GM19395 (cell line): ENCODE data around the gene MYLK2.

ENCODE experiments used
- ATAC-seq: cut with Tn5 transposase; IDR thresholded peaks from one replicate; pipeline ENCODE4 v1.9.1; 2021; ENCODE audit warnings: mild to moderate bottlenecking, moderate library complexity; ENCODE audit not compliant: unreplicated experiment

The MYLK2 gene

DNA sequence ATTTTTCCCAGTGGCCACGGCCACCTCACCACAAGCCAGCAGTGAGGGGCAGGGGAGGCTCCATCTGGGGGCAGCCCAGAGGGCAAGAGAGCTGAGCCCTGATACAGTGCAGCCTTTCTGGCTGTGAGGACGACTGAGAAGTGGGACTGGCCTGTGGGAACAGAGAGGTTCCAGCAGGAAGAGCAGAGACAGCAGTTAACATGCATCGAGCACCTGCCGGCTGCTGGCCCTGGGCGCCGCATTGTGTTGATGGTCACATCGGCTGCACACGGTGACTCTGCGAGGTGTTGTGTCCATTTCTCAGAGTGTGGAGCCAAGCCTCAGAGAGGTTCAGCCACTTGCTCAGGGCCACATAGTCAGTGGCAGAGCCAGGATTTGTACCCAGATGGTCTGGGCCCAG, 16.4 kb downstream of the MYLK2 start:
- ATAC-seq: peak; percentile 24

DNA sequence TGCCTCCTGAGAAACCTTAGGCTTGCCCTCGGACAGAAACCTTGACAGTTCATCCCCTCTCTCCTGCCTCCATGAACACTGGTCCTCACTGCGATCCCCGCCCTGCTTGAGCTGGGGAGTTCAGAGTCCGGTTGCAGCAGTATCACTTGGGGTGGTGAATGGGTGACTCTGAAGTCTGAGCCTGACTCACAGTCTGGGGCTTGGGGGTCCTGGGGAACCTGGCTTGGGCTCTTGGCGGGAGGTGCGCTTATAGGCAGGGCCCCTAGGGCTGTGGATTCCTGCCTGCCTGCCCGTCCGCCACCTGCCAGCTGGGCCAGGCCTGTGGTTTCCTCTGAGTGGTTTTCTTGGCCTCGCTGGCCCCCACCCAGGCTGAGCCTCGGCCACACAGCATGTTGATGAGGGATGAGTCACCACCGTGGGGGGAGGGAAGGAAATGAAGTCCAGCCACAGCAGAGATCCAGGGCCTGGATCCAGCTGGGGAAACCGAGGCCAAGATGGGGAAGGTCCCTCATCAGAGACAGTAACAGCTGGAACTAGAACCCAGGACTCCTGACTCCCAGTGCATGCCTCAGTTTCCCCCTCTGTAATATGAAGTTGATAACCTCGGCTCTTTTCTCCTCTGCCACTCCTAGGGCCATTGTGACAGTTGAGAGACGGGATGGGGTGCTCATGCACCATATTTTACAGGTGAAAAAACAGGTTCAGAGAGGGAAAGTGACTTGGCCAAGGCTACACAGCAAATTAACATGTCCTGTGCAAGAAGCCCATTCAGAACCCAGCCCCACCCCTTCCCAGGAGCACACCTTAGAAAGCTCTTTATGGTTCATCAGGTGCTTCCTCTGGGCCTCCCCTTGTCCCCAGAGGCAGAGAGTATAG, 17.1 kb downstream of the MYLK2 start:
- peak; percentile 73 for ATAC-seq

DNA sequence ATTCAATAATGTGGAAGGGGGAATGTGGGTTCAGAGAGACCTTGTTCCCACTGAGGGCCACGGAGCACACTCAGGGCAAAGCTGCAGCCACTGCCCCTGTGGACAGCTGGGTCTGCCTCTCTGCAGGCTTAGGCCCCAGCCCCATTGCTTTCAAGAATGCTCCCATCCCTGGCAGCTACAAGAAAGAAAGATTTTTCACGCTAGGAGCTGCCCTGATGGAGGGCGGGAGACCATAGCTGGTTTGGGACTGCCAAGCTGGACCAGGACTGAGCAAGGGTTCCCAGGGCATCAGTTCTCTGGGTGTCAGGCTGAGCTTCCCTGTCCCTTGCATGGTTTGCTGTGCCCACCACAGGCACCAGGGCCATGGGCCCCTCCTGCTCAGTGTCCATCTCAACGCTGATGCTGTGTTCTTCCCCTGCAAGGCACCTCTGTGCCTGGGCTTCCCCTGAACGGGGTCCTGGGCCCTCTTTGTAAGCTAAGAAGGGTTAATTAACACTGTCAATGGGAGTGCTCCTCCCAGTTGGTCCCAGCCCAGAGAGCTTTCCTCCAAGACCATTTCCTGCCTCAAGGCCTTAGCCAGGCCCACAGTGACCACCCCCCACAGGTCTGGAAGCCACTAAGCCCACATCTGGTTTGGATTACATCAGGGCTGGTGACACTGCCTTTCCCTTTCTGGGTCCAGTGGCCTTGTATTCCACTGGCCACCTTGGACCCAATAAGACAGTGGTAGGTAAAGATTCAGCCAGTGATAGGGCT, 17.9 kb downstream of the MYLK2 start:
- ATAC-seq: no peak

DNA sequence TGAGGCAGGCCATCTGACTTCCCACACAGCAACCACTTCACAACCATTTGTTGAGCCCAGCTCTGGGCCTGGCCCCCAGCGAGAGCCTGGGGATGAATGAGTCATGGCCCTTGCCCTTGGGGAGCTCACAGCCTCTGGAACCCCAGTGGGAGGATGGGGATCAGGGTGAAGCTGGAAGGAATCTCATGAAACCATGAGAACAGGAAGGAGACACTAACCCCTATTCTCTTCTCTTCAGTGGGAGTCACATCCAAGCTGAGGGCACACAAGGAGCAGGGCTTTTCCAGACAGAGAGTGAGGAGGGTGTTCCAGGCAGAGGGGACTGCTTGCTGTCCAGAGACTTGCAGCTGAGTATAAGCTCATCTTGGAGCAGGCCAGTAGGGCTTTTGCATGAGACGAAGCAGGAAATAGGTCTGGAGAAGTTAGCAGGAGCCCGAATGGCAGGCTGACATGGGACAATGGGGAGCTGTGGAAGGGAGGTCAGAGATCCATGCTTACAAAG, 18.8 kb downstream of the MYLK2 start:
- ATAC-seq: no peak

DNA sequence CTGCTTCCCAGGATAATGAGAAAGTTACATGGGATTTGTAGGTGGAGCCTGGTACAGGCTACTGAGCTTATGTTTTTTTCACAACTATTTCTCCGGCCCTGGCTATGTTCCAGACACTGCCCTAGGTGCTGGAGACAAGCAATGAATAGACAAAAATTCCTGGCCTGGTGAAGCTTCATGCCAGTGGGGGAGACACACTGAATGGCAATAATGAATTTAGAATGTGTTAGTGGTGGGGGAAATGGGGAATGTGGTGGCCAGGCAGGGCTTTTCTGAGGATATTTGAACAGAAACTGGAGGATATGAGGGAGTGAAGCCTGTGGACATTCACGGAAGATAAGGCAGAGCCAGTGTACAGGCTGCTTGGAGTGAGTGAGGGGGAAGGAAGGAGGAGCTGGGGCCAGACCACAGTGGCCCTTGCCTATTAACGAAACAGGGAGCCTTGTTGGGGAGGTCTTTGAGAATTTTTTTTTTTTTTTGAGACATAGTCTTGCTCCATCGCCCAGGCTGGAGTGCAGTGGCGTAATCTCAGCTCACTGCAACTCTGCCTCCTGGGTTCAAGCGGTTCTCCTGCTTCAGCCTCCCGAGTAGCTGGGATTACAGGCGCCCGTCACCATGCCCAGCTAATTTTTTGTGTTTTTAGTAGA, 19.6 kb downstream of the MYLK2 start:
- no peak for ATAC-seq

DNA sequence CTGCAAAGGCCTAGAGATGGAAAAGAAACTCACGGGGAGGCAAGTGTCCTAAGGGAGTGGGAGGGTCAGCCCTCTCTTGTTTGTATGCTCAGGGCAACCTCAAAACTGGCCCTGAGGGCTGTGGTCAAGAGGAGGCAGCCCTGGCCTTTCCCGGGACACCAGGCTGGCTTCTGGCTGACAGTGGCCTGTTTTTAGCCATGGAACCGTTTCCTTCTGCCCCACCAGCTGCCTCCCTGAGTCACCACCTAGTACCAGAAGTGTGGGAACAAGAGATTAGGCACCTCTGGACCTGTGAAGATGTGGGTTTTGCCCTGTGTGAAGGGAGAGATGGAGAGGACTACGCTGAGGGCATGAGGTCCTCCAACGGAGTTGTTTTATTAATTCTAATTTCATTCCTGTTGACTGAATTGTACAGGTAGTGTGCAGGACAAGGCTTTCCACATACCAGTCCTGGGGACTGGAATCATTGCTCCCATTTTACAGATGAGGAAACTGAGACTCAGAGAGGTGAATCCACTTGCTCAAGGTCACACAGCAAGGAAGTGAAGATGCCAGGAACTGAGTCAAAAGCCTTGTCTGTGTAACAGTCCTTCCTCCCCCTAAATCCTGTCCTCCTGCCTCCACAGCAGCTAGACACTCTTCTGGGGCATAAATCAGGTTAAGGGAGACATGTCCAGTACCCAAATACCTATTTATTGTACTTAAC, 20.8 kb downstream of the MYLK2 start:
- no peak for ATAC-seq

DNA sequence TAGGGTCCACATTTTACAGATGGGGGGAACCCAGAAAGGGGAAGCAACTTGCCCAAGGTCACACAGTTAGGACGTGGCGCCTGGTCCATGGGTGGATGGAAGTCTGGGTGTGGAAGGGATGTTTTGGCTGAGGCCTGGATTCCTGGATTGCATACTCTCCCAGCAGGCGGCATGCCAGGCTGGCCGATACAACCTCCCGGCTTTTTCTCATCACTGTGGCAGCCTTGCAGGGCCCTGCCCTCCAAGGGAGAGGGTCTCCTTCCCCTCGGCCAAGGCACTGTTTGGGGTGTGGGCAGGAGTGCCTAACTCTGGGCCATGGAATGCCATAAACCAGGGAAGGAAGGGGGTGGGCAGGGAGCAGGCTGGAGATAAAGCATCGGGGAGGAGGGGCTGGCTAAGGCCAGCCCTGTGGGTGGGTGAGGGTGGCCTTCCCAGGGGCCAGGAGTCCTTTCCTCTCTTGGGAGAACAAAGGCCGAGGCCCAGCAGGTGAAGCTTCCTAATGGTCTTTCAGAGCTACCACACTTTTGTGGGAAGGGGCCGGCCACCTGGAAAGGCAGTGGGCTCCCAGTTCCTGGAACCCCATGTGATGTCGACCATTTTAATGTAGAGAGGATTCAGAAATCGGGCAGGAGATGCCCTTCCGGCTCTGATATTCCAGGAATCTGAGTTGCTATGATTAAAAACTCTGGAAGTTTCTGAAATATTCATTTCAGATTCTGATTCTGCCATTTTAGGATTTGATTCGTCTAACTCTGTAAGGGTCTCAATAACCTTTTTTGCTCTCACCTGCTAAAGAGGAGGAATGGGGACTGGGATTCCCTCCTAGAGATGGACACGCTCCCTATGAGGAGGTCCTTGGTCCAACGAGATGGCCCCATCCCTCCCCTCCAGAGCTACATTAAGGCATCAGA, 22.0 kb downstream of the MYLK2 start:
- ATAC-seq: no peak

DNA sequence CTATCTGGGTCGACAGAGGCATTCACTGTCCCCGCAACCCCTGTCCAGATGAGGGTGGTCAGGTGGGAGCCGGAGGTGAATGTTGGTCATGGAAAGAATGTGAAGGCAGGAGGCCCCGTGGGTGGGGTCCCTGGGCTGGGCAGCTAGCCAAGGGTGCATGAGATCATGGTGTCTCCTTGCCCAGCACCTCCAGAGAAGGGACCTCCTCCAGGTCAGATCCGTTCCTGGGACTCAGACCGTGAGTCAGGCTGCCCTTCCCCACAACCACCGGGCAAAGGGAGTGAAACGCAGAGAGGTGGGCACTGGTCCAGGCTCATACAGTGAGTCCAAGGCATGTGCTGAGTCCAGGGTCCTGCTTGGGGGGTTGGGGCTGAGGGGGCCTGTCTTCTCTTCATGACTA, 22.8 kb downstream of the MYLK2 start:
- ATAC-seq: no peak

DNA sequence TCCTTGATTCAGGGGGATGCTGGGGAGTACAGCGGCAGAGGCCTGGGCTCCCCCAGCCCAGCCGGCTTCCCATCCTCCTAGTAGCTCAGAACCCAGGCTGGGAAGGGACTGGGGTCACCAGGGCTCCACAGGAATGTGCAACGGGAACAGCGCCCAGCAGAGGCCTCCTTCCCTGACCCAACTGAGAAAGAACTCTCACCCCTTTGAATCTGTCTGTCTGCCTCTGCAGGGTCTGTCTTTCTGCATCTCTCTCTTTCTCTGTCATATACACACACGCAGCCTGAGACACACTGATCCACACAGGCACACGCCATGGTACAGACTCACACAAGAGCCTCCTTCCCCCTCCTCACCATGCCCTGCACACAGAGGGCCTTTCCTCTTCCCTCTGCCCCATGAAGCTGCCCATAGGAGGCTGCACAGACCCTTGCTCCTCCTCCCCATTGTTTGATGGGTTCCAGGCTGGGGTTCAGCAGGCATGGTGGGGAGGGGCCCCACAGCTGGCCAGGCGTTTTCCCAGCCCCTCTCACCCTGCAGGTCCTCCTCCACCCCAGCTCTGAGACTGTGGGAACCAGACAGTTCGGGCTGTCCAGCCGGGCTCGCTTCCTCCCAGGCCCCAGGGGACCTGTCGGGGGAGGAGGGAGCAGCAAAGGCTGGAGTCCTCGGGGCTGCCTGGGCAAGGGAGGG, 23.5 kb downstream of the MYLK2 start:
- no peak for ATAC-seq

DNA sequence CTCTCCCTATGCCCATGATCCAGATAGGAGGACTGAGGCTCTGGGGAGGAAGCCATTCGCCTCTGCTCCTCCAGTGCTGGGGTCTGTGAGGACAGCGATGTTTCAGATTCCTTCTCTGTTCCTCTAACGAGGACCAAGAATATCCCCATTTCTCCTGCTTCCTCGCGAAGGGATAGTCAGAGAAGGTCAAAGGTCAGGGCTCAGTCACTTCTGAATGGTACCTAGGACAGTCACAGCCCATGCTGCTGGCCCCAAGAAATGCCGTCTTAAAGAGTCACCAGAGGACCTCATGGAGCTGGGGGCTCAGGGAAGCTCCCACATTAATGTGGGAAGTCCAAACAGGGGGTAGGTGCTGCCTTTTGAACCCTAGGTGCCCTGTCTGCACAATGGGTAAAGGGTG, 24.1 kb downstream of the MYLK2 start:
- no peak for ATAC-seq

DNA sequence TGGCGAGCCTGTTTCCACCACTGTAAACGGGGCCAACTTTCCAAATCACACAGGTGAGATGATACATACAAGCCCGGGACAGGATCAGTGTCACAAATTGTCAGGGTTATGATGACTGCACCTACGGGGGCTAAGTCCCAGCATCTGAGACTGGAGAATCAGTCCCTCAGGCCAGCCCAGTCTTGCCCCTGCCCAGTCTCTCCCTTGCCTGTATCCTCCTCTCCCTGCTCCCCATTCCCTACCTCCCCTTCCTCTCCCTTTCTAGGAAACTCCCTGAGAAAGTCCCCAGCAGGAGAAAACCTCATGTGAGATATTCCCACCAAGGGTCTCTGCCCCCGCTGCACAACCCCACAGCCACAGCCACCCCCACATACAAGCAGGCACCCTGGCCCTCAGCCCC, 24.7 kb downstream of the MYLK2 start:
- no peak for ATAC-seq

DNA sequence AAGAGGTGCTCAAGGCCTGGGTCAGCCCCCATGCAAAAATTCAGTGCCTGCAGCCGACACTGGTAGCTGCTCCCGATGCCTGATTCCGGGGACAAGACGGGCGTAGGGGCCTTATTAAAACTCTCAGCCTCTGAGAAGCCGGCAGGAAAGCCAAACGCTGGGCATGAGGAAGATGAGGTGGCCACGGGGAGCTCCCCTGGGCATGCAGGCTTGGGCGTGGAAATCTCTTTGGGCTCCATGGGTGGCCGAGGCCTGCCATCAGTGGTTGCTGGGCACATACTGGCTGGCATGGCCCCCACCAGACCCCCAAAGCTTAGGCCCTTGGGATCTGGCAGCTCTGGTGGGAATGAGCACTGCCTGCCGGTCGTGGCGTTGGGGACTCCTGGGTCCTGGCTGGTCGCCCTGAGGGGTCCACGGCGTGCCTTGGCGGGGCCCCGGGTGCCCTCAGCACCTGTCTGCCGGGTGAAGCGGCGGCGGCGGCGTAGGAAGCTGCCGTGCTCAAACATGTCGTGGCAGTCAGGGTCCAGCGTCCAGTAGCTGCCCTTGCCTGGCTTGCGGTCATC, 25.7 kb downstream of the MYLK2 start:
- ATAC-seq: no peak

DNA sequence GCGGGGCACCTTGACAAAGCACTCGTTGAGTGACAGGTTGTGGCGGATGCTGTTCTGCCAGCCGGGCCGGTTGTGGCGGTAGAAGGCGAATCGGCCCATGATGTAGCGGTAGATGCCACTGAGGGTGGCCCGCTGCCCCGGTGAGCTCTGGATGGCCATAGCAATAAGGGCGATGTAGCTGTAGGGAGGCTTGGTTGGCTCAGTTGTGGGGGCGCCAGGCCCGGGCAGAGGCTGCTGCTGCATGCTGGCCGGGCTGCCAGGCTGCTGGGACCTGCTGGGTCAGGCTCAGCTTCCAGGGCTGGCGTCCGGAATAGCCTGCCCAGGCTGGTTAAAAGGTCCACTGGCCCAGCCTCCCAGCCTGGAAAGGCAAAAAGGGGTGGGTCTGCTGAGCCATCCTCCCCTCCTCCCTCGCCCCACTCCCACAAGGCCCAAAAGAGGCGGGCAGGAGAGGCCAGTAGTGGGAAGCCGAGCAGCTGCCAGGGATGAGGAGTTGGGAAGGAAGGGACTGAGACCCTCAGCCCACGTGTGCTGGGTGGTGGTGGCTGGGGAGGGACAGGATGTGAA, 26.2 kb downstream of the MYLK2 start, which contains the start of gene FOXS1:
Gene FOXS1, minus strand, starts transcription at position 305 of the 564 bp plus-strand sequence. Its CDS starts 62 bp downstream, at position 243.
- ATAC-seq: no peak

DNA sequence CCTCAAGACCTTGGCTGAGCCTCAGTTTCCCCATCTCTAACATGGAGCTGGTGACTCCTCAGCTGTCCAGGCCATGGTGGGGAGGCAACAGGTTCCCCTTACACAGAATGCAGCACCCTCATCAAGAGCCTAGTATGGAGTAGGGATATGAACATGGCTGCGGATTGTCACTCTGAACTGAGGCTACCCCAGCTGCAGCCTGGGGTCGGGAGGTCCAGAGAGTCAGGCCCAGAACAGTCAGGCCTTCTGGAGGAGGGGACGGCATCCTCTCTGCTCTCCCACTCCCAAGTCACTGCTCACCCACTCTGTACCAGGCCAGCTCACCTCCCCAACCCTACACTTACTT, 27.6 kb downstream of the MYLK2 start:
- ATAC-seq: no peak

DNA sequence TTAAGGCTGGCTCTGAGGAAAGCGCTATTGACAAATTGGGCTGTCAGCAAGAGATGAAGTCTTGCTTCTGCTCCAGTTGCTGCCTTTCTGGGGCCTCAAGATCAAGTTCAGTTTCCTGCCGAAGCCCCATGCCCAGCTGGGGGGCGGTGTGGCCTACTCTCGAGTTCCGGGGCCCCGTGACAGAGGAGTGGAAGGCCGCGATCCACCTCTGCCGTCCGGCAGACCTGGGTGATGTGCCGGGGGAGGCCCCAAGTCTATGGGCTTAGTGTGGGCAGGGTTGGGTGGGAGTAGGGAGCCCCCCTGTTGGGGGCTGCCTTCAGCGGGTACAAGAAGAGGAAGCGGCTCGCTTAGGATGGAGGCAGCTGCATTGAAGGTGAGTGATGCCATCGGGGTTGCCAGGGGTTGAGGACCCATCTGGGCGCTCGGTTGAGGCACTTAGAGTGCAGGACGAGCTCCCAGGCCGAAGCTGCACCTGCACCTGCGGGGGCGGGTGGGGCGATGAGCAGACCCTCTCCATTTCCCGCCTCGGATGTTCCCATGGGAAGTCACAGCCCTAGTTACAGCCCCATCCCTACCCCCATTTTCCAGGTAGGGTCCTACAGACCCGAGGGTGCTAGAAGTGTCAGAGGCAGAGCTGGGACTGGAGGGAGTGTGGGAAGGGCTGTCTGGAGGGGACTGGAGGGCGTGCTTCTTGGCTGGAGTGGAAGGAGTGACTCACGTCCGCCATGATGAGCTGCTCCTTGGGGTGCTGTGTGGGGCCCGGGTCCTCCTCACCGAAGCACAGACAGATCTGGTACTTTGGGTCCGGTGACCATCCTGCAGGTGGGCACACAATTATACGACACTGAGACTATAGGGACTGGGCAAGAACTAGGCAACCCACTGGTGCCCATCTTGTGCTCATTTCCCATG, 29.2 kb downstream of the MYLK2 start:
- no peak for ATAC-seq

DNA sequence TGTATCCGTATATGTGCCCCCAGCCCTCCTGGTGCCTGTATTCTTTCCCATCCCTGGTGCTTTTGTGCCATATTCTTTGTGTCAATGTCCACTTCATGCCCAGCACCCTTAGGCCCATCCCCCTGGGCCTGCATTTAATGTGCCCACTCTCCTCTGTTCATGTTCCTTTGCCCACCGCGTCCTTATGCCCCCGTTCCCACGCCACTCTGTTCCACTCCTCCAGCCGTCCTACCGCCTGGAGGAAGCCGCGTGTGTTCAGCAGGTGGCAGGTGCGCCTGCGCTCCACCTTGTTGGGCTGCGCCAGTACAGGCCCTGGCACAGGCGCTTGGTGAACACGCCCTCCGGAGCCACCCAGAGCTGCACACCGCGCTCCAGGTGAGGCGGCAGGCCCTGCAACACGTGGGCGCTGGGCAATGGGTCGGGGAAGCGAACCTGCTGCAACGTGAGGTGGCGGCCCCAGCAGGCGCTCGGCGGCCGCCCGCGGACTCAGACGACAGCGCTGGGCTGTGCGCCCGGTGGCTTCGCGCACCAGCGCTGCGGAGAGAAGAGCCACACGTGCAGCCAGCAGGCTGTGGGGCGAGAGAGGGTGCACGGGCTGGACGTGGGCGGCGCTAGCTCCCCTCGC, 30.3 kb downstream of the MYLK2 start:
- no peak for ATAC-seq
